Measurements from ENCODE around the gene SLCO2B1.

SLCO2B1 gene

DNA sequence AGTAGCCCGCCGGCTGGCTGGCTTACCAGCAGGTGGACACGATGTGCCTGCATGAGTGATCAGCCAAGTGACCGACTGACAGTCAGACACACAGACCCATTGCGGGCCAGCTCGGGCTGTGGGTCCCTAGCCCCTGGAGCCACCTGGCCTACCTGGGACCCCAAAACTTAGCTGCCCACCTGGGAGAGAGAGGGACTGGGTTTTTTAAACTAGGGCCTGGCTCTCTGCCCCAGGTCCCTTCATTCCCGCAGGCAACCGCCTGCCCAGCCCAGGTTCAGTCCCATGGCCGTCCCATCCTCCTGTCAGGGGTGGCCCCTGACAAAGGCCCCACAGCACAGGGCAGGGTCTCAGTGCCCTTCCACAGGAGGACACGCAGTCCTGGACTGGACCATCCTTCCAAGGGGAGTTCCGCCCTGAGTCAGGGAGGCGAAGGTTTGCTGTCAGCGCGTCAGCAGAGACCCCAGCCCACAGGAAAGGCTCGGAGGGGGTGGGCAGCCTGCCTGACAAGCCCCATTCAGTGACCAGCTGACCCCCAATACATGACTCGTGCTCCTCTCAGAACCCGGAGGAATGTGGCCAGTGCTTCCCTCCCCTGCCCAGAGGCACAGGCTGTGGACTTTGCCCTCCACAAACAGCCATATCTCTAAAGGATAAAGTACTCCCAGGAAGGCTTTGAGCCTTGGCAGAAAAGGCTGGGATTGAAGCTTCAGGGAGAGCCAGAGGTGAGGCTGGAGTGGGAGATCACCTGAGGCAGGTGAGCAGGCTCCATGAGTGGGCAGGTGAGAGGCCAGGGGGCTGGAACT lies 8.4 kb downstream of the SLCO2B1 start:
- no peak overlapping the region for H3K27ac ChIP-seq (ENCODE audit: extremely low read depth, low read depth, low read length)
- H3K4me1 ChIP-seq (ENCODE audit: control insufficient read depth, insufficient read depth, low read length) = no peaks in the 10 kb centered on the region
- ChIA-PET POLR2A (interaction anchor here (0.6 kb wide), 1 partner anchor 663 kb away, joined by 3 read pairs; no protein-coding TSS in a partner anchor), CTCF (interaction anchor here (0.7 to 1.0 kb wide), 2 partner anchors 15 to 106 kb away, joined by 3 to 6 read pairs; no protein-coding TSS in a partner anchor)
- TF ChIP-seq ZNF571 (tag by site-specific recombination; IDR thresholded peaks at IDR 0.05) (no peak), ZBTB21 (tag by site-specific recombination; IDR thresholded peaks at IDR 0.05) (no peak), ZNF157 (tag by site-specific recombination; IDR thresholded peaks at IDR 0.05) (no peak), ZNF623 (tag by site-specific recombination; IDR thresholded peaks at IDR 0.05) (no peak), ZNF621 (tag by site-specific recombination; IDR thresholded peaks at IDR 0.05) (no peak), ZNF707 (tag by site-specific recombination; IDR thresholded peaks at IDR 0.05) (no peak)
- TF ChIP-seq, protein P1, sequence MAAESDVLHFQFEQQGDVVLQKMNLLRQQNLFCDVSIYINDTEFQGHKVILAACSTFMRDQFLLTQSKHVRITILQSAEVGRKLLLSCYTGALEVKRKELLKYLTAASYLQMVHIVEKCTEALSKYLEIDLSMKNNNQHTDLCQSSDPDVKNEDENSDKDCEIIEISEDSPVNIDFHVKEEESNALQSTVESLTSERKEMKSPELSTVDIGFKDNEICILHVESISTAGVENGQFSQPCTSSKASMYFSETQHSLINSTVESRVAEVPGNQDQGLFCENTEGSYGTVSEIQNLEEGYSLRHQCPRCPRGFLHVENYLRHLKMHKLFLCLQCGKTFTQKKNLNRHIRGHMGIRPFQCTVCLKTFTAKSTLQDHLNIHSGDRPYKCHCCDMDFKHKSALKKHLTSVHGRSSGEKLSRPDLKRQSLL (tag by site-specific recombination; IDR thresholded peaks at IDR 0.05) = no peak
- H3K4me3 ChIP-seq (ENCODE audit: low read depth, low read length) = no peak overlapping the region
- no peaks in the 10 kb centered on the region for H3K36me3 ChIP-seq (ENCODE audit: control insufficient read depth in 2 of 2, insufficient read depth in 1 of 2, low read length in 2 of 2)
- no peaks in the 10 kb centered on the region for H3K9me3 ChIP-seq (ENCODE audit: control insufficient read depth, insufficient read depth, low read depth, low read length)

DNA sequence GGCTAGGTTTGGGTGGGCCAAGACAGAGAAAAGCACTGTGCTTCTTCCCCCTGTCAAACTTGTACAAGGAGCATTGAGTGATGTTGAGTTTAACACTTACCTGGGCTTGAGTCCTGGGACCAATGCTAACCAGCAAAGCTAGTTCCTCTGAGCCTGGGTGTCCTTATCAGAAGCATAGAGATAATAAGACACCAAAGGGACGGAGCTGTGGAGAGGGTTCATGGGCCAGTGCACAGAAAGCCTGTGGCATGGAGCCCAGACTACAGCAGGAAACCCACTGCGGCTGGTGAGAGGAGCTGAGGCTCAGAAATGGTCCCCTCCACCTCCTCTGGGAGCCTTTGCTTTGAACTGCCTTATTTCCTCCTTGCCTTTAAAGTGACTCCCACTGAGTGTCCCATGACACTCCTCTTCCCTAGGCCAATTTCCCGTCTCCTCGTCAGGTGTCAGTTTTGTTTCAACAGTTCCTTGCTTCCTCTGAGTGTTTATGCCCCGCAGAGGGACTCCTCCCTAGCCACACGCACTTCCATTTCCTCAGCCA lies 9.4 kb downstream of the SLCO2B1 start:
- Histone ChIP-seq H3K4me1 (ENCODE audit: control insufficient read depth, insufficient read depth, low read length) (no peaks in the 10 kb centered on the region), H3K36me3 (ENCODE audit: control insufficient read depth in 2 of 2, insufficient read depth in 1 of 2, low read length in 2 of 2) (no peaks in the 10 kb centered on the region), H3K9me3 (ENCODE audit: control insufficient read depth, insufficient read depth, low read depth, low read length) (no peaks in the 10 kb centered on the region), H3K4me3 (ENCODE audit: low read depth, low read length) (no peak overlapping the region), H3K27ac (ENCODE audit: extremely low read depth, low read depth, low read length) (no peak overlapping the region)
- ChIA-PET POLR2A (no interaction called here), CTCF (interaction anchor here (1.0 kb wide), 1 partner anchor 16 kb away, joined by 6 read pairs; no protein-coding TSS in a partner anchor)
- TF ChIP-seq, protein P2, sequence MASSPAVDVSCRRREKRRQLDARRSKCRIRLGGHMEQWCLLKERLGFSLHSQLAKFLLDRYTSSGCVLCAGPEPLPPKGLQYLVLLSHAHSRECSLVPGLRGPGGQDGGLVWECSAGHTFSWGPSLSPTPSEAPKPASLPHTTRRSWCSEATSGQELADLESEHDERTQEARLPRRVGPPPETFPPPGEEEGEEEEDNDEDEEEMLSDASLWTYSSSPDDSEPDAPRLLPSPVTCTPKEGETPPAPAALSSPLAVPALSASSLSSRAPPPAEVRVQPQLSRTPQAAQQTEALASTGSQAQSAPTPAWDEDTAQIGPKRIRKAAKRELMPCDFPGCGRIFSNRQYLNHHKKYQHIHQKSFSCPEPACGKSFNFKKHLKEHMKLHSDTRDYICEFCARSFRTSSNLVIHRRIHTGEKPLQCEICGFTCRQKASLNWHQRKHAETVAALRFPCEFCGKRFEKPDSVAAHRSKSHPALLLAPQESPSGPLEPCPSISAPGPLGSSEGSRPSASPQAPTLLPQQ (tag by site-specific recombination; IDR thresholded peaks at IDR 0.05) = no peak
- no peak for TF ChIP-seq ZNF629 (tag by site-specific recombination; IDR thresholded peaks at IDR 0.05)
- TF ChIP-seq, protein P3, sequence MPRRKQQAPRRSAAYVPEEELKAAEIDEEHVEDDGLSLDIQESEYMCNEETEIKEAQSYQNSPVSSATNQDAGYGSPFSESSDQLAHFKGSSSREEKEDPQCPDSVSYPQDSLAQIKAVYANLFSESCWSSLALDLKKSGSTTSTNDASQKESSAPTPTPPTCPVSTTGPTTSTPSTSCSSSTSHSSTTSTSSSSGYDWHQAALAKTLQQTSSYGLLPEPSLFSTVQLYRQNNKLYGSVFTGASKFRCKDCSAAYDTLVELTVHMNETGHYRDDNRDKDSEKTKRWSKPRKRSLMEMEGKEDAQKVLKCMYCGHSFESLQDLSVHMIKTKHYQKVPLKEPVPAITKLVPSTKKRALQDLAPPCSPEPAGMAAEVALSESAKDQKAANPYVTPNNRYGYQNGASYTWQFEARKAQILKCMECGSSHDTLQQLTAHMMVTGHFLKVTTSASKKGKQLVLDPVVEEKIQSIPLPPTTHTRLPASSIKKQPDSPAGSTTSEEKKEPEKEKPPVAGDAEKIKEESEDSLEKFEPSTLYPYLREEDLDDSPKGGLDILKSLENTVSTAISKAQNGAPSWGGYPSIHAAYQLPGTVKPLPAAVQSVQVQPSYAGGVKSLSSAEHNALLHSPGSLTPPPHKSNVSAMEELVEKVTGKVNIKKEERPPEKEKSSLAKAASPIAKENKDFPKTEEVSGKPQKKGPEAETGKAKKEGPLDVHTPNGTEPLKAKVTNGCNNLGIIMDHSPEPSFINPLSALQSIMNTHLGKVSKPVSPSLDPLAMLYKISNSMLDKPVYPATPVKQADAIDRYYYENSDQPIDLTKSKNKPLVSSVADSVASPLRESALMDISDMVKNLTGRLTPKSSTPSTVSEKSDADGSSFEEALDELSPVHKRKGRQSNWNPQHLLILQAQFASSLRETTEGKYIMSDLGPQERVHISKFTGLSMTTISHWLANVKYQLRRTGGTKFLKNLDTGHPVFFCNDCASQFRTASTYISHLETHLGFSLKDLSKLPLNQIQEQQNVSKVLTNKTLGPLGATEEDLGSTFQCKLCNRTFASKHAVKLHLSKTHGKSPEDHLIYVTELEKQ (tag by site-specific recombination; IDR thresholded peaks at IDR 0.05; ENCODE audit: borderline replicate concordance) = no peak
- TF ChIP-seq ZNF133 (tag by site-specific recombination; IDR thresholded peaks at IDR 0.05) = no peak

DNA sequence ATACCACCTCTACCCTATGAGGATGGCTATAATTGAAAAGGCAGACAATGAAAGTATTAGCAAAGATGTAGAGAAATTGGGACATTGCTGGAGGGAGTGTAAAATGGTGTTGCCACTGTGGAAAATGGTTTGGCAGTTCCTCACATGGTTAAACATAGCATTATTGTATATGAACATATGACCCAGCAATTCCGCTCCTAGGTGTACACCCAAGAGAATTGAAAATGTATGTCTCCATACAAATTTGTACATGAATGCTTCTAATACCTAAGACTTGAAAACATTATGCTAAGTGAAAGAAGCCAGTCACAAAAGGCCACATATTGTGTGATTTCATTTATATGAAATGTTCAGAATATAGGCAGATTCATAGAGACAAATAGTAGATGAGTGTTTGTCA lies 10.0 kb downstream of the SLCO2B1 start:
- no peak overlapping the region for H3K4me3 ChIP-seq (ENCODE audit: low read depth, low read length)
- H3K27ac ChIP-seq (ENCODE audit: extremely low read depth, low read depth, low read length) = no peak overlapping the region
- H3K4me1 ChIP-seq (ENCODE audit: control insufficient read depth, insufficient read depth, low read length) = no peaks in the 10 kb centered on the region
- TF ChIP-seq ZNF140 (tag by site-specific recombination; IDR thresholded peaks at IDR 0.05) = peak; percentile 99
- TF ChIP-seq ZNF433 (tag by site-specific recombination; IDR thresholded peaks at IDR 0.05; ENCODE audit: low read depth) = no peak
- TF ChIP-seq, protein P4, sequence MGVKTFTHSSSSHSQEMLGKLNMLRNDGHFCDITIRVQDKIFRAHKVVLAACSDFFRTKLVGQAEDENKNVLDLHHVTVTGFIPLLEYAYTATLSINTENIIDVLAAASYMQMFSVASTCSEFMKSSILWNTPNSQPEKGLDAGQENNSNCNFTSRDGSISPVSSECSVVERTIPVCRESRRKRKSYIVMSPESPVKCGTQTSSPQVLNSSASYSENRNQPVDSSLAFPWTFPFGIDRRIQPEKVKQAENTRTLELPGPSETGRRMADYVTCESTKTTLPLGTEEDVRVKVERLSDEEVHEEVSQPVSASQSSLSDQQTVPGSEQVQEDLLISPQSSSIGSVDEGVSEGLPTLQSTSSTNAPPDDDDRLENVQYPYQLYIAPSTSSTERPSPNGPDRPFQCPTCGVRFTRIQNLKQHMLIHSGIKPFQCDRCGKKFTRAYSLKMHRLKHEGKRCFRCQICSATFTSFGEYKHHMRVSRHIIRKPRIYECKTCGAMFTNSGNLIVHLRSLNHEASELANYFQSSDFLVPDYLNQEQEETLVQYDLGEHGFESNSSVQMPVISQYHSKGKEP (tag by site-specific recombination; IDR thresholded peaks at IDR 0.05) = no peak
- ChIA-PET POLR2A (no interaction called here), CTCF (no interaction called here)
- H3K36me3 ChIP-seq (ENCODE audit: control insufficient read depth in 2 of 2, insufficient read depth in 1 of 2, low read length in 2 of 2) = no peaks in the 10 kb centered on the region
- no peaks in the 10 kb centered on the region for H3K9me3 ChIP-seq (ENCODE audit: control insufficient read depth, insufficient read depth, low read depth, low read length)

Data from HEK293 (cell line).